GM19193 (cell line): ENCODE data around the gene PLAC9.

Experiments
- POLR2A ChIP-seq: IDR thresholded peaks from 4 replicates; pipeline ENCODE4 v1.6.1; 2011; ENCODE audit not compliant: insufficient read depth, insufficient read length; ENCODE audit errors: extremely low read depth

Gene PLAC9

GRCh38 chr10:80168162-80168511 lies 35.6 kb downstream of the PLAC9 start:
- TF ChIP-seq POLR2A, result no peak

DNA sequence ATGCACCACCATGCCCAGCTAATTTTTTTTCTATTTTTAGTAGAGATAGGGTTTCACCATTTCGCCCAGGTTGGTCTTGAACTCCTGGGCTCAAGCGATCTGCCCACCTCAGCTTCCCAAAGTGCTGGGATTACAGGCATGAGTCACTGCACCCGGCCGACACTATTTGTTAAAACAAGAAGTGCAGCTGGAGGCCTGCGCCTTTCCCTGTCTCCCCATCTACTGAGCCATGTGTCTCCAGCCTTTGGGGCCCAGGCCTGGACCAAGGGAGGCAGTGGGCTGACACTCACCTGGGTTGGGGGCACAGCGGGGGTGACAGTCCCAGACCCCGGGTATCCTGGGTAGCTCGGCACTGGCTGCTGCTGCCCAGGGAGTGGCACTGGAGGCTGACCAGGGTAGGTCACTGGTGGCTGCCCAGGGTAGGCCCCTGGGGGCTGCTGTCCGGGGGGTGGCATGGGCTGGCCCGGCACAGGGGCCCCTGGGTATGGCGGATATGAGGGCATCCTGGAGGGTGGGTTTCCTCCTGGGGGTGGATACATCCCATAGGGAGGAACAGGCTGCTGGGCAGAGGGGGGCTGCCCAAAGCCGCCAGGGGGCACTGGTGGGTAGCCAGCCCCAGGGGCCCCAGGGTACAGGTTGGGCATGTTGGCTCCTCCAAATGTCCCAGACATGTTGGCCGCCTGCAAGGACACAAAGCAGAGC lies 36.3 kb downstream of the PLAC9 start:
- TF ChIP-seq POLR2A, result no peak

DNA sequence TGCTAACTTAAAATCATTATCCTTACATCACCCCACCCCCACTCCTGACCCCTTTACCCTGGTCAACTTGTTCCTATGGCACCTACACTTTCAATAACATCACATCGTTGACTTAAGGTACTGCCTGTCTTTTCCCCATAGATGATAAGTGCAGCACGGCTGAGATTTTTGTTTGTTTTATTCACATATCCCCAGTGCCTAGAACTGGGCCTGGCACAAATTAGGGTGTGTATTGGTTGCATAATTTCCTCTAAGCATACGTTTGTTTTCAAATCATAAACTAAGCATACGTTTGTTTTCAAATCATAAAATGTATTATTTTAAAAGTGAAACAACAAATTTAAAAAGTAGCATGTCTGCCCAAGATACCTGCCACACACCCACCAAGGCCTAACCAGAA lies 37.5 kb downstream of the PLAC9 start:
- TF ChIP-seq POLR2A, result no peak

DNA sequence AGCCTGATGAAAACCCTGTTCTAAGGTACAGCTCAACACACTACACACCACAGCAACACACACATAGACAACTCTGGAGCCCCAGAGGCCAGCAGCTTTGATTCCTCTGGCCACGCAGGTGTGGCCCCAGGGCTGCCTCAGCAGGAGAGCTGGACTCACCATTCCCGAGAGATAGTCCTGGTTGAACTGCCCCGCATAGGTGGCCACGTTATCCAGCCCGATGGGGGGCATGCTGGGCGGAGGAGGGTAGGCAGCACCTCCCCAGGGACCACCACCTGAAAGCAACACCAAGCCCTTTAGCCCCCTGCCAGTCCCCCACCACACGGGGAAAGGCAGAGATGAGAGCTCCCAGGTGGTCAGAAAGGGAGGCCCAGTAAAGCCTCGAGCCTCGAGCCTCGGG lies 38.1 kb downstream of the PLAC9 start:
- TF ChIP-seq POLR2A, result no peak

GRCh38 chr10:80171248-80171660 lies 38.7 kb downstream of the PLAC9 start:
- TF ChIP-seq POLR2A, result no peak

- TF ChIP-seq POLR2A, result no peak
These were observed 40.4 kb downstream of the PLAC9 start for GRCh38 chr10:80172896-80173295.

DNA sequence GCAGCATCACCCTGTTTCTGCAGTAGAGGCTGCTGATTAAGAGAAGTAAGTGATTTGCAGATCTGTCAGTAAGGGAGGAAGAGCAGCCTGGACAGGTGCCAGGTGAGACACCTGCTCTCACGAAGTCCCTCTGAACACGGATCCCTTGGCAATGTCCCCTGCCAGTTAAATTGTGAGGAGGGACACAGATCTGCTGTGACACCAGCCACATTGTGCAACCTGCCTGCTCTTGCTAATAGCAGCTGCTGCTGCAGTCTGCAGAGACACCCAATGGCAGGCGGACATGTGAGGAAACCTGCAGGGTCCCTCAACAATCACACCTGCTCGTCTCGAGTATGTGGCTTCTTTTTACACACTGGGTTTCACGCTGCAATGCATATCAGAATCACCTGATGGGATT lies 40.9 kb downstream of the PLAC9 start:
- no peak for TF ChIP-seq POLR2A

DNA sequence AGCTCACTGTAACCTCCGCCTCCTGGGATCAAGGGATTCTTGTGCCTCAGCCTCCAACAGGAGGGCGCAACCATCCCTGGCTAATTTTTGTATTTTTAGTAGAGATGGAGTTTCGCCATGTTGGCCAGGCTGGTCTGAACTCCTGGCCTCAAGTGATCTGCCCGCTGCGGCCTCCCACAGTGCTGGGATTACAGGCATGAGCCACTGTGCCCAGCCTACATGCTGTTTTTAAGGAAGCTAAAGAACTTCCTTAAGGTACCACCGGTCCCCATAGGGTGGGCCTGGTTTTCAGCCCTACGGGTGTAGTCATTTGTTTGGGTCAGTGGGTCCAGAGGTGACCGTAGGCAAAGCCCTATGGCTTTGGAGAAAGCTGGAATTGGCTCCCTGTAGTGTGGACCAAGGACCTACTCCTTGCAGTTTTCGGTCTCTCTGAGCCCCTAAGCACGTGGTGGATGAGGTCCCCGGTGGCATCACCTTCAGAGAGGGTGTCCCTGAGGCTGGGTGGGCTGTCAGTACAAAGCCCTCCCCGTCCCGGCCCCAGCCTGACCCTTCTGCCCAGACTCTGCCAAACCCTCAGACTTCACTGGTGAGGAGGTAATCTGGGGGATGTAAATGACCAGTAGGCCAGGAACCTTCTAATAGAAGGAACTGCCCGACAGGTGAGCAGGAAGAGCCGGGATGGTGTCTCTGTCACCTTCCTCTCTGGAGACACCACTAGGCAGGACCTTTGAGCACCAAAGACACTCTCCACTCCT lies 42.3 kb downstream of the PLAC9 start:
- TF ChIP-seq POLR2A, result no peak

DNA sequence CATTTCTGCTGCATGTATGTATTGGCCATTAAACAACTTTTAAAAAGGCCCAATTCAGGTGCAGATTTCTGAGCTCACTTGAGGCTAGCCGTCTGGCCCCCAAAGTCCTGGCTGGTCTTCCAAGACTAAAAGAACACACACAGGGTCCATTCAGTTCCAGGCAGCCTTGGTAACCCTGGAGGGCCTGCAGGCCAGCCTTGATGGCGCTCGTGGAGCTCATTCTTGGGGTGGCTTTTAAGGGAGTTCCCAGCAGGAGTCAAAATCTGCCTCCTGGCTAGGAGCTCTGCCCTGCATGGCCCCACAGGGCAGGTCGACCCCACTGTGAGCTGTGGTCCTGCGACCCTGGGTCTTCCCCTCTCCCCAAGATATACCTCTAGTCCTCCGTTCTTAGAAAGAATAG lies 44.0 kb downstream of the PLAC9 start:
- no peak for TF ChIP-seq POLR2A

DNA sequence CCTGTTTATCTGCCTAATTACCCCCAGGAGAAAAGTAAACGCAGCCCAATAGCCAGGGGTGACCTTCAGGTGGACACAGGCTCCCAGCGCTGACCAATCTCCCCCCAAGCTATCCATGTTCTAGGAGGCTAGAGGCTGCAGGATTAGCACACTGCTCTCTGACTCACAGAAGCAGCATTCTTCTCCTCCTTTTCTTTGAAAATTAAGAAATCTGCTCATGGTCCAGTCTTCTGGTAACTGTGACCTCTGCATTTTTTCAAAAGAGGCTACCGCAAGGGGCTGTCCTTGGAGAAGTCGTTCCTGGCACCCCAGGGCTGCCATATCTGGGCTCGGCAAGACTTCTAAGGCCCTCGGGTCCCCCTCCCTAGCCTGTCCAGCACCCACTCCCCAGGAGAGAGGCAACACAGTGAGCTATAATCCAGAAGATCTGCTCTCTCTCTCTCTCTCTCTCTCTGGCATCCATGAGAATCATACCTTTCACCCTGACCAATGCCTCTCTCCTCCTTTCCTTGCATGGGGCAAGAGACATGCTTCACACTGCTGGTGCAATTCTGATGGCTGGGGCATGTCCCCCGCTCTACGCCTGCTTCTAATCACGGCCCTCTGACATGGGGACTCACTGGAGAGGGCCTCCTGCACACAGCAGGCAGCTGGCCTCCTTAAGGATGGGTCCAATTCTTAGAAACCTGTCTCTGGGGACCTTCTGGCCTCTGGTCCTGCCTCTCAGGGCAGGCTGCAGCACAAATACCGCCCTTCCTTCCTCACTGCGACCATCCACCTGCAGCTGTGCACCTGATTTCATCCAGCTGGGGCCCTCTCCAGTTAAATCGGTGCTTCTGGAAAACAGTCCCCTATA lies 45.5 kb downstream of the PLAC9 start:
- TF ChIP-seq POLR2A, result no peak

- TF ChIP-seq POLR2A, result no peak
These were observed 50.5 kb downstream of the PLAC9 start for GRCh38 chr10:80182986-80183385.

GRCh38 chr10:80183436-80183835 lies 50.9 kb downstream of the PLAC9 start:
- no peak for TF ChIP-seq POLR2A

GRCh38 chr10:80184291-80184690 lies 51.8 kb downstream of the PLAC9 start:
- no peak for TF ChIP-seq POLR2A

- no peak for TF ChIP-seq POLR2A
These were observed 53.2 kb downstream of the PLAC9 start for GRCh38 chr10:80185578-80186299.
